Activated CD8-positive, alpha-beta memory T cell treated with anti-CD3 and anti-CD28 coated beads for 1 hour (primary cell): ENCODE measurements around the gene LRRC28.

ENCODE experiments used
- DNase-seq, 2 donors: peaks; one replicate each; pipeline ENCODE4 v3.0.0-alpha.2; 2020; ENCODE audit warnings: low read depth in 1 of 2; ENCODE audit errors: extremely low read depth in 1 of 2

LRRC28 gene

DNA sequence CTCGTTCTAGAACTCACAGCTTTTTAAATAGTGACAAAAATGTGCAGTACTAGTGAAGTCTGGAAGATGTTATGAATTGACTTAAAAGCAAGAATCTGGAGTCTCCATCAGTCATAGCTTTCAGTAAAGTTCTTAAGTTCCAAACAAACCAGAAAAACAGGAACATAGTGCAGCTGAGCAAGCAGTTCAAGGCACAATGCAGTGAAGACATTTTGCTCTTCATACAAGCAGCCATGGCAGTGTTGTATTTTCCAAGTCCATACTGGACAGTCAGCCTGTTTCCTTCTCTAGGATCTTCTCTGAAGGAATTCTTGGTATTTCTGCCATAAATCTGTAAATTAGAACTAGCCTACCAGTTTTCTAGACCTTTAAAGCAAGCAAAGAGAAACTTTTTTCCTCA lies 90.5 kb downstream of the LRRC28 start:
- no peak for DNase-seq

DNA sequence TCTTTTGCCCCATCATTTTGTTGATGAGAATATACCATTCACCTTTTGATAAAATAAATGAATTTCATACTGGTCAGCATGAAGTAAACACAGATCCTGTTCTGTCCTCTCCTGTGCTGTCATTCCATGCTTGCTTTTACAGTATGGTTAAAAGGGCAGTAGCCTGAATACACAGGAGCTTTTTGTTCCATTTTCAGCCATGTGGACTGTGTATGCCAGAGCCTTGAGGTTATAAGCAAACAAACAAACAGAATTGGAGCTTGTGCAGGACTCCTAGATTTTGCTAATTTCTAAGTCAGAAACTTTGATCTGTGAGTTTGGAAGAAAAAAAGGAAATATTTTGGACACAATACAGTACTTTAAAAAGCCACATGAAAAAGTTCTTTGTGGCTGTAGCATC lies 91.9 kb downstream of the LRRC28 start:
- no peak for DNase-seq

DNA sequence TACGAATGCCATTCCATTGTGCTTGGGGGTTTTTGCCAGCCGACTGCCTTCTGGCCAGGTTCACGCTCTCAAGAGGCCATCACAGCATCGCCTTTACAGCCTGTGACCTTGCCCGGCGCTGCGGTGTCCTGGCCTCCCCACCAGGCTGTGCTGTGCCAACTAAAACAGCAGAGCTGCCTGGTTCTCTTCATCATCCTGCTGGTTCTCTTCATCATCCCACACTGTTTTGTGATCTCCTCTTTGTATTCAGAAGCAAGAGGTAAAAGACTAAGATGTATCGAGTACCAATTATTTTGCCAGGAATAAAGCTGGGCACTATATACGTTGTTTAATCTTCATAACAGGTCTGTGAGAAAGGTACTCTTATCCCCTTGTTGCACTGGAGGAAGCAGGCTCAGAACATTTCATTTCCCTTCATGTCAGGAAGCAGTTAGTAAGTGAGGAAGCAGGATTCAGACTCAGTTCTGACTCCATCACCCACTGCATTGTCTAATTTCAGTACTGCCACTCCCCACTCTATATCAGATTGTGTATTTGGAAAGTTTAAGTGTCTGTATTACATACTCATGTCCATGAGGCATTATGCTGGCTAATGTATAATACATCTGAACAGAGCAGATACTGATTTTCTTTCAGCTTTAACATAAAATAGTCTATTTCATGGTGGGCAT lies 92.7 kb downstream of the LRRC28 start:
- peak in 1 of 2 donors; percentile 25 for DNase-seq

DNA sequence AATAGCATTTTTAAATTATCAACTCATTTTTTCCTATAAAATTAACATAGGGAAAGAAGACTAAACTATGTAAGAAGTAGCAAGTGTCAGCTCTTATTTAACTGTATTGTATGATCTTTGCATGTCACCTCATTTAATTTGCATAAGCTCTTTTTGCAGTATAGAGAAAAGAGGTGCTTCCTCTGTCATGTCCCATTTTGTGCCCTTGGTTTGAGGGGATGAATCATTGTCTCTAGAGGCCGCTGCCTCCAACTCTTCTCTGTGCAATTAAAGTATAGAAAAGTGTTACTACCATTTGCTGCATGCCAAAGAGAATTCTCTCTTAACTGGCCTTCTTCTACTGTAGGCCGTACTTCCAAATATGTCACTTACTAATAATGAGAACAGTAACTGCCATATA lies 93.4 kb downstream of the LRRC28 start:
- no peak for DNase-seq

DNA sequence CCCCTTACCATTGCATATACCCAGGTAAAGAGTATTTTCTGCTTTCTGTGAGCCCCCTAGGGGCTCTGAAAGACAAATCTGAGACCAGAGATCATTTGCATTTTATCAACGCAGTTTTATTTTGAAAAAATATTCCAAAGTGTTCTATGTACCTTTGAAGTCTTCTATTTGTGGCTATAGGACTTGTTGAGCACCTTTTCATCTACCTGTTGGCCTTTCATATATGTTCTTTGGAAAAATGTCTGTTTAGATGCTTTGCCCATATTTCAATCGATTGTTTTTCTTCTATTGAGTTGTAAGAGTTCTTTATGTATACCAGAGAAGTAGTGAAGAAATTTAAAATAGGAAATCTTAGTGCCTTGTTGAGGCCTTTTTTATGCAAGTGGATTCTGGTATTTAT lies 94.0 kb downstream of the LRRC28 start:
- DNase-seq: no peak

DNA sequence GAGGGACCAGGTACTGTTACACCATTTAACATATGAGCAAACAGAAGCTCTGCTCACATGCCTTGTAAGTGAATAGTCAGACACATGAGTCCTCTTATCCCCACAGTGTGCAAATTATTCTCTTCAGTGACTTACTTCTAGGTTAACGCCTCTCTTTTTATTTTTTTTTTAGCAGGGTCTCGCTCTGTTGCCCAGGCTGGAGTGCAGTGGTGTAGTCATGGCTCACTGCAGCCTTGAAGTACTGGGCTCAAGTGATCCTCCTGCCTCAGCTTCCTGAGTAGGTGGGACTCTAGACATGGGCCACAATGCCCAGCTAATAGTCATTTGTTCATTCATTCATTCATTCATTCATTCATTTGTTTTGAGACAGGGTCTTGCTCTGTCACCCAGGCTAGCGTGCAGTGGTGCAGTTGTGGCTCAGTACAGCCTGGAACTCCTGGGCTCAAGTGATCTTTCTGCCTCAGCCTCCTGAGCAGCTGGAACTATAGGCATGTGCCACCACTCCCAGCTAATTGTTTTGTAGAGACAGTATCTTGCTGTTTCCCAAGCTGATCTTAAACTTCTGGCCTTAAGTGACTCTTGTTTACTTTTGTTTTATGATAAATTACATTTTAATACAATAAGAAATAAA lies 94.7 kb downstream of the LRRC28 start:
- no peak for DNase-seq

DNA sequence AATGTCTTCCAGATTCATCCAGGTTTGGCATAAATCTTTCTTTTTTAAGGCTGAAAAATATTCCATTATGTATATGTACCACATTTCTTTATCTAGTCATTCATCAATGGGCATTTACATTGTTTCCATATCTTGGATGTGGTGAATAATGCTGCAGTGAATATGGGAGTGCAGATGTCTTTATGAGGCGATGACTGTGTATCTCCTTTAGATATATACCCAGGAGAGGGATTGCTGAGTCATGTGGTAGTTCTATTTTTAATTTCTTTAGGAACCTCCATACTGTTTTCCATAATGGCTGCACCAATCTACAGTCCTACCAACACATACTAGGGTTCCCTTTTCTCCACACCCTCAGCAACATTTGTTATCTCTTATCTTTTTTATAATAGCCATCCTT lies 96.3 kb downstream of the LRRC28 start:
- DNase-seq: no peak

DNA sequence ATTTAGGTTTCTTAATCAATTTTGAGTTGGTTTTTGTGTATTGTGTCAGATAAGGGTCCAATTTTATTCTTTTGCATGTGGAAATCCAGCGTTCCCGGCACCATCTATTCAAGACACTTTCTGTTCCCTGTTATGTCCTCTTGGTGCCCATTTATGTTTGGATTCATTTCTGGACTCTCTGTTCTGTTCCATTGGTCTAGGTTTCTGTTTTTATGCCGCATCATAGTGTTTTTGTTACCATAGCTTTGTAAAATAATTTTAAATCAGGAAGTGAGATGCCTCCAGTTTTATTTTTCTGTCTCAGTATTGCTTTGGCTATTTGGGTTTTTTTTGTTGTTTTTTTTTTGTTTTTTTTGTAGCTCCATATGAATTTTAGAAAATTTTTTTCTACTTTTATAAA lies 97.1 kb downstream of the LRRC28 start:
- no peak for DNase-seq

DNA sequence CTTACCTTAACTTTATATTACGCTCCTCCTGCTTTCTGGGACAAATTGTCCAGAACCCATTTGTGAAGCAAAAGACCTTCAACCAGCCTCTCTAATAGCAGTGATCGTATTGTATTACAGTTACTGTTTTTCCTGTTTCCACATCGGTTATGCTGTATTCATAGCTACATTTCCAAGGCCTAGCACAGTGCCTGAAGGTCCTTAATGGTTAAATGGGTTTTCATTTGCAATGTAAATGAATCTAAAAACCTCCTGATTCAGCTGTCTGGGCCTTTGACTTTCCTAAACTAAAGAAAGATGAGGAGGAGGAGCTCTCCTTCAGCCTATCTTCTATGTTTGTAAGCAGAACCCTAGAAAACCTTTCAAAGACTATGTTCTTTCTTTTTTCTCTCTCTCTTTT lies 99.1 kb downstream of the LRRC28 start:
- no peak for DNase-seq

DNA sequence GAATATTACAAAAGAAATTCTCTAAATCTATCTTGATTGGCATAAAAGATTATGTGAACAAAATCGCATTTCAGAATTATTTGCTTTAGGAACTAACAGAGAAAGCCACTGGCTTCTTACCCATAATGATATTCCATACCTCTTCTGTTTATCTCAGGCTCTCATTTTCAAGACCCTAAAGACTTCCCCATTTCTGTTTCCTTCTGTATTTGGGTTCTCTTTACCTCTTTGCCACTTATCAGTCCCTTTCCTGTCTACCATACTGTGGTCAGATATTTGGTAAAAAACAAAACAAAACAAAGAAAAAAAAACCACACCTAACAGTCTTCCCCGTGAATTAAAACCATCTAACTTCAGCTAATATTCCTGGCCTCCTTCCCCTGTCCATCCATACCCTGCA lies 108.5 kb downstream of the LRRC28 start:
- no peak for DNase-seq

DNA sequence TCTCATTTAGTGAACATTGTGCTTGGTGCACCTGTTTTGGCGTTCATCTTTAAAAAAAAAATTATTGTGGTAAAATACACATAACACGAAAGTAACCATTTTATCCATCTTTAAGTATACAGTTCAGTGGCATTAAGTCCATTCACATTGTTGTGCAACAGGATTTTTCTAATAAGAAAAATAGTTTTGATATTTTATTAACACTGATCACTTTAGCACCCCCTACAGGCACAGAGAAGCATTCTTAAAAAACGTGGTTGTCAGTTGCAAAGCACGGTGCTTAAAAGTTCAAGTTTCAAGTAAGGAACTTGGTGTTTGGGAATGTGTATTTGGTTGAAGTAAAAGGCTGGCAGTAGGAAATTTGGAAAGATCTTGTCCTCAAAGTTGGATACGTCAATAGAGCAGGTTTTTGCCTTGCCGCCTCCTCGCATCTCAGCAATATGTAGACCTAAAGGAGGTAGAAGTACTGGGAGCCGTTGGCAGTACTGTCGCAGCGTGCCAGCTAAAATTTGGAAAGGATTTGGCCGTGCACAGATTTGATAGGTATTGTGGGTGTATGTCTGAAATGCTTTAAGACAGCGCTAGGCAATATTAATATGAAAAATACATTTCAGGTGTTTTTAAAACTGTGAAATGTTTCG lies 110.4 kb downstream of the LRRC28 start:
- no peak for DNase-seq

DNA sequence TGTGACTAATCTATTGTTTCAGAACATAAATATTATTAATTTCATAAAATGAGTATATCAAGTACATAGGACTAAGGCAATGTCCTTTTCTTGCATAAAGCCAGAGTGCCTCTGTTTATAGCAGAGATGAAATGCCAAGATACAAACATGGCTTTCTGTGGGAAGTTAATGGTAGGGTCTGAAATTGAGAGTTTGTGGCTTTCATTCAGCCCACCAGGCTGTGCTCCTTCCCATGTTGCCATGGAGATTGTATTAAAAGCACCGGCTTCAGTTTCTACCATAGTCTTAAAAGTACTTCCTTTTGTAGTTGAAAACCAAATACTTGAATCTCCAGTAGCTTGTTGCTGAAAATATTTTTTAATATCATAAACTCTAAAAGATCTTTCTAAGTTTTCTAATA lies 114.0 kb downstream of the LRRC28 start:
- DNase-seq: no peak

DNA sequence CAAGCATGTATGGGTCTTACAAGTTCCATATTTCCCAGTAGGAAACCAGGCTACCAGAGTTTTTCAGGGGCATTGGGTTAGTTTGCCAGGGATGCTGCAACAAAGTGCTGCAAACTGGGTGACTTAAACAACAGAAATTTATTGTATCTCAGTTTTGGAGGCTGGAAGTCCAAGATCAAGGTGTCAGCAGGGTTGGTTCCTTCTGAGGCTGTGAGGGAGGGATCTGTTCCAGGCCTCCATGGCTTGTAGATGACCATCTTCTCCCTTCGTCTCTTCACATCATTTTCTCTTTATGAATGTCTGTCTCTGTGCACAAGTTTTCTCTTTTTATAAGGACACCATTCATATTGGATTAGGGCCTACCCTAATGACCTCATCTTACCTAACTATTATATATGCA lies 114.7 kb downstream of the LRRC28 start:
- DNase-seq: no peak

DNA sequence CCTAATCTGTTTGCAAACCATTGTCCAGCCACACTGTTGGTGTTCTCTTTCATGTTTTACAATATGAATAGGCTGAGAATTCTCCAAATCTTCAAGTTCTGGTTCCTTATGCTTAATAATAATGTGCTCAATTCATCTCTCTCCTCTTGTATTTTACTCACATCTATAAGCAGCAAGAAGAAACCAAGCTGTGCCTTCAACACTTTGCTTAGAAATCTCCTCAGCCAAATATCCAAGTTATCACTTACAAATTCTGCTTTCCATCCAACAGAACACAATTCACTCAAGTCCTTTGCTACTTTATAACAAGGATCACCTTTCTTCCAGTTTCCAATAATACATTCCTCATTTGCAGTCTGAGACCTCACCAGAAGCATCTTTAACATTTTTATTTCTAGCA lies 117.5 kb downstream of the LRRC28 start:
- DNase-seq: no peak

DNA sequence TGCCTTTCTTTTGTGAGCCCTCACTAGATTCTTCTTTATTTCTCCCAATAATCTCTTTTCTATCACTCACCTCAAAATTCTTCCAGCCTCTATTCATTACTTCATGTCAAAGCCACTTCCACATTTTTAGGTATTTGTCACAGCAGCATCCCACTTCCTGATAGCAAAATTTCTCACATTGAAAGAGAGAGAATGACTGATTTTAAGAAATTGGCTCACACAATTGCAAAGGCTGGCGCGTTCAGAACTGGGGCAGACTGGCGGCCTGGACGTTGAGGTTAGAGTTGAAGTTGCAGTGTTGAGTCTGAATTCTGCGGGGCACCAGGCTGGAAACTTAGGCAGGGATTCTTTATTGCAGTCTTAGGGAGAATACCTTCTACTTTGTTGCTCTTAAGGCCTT lies 117.9 kb downstream of the LRRC28 start:
- no peak for DNase-seq

DNA sequence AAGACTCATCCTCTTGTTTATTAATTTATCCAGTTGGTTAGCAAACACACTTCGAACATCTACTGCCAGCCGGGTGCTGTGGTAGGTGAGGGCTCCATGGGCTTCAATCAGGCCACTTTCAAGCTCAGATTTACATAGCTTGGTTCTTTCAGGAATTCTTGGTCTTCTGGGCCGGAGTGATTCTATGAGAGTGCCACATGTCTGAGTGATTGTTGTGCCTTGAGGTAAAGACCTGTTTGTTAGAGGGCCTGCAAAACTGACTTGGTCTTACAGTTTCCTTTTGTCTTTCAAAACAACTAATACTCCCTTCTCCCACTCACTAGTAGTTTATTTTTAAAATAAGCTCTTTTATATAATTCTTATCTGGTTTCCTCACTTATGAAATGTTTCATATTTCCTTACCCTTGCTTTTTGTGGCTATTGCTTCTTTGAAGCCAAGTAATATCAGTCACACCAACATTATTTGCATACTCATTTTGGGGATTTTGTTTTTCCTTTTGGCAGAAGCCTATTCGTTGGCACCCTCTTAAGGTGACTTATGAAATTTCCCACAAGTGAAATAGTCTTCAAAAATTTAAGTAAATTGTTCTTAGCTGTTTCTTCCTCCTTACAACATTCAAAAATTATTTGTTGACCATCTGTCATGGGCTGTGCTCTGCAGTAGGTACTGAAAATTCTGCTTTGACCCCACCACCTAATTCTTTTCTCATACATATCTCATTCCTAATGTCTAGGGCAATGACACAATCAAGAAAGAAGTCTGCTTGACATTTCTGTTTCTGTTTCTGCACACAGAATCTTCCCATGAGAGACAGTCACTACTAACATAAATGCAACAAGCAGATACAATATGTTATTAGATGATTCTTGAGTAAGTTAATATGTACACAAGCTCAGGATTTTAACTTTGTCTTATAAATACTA lies 120.2 kb downstream of the LRRC28 start:
- DNase-seq: no peak

DNA sequence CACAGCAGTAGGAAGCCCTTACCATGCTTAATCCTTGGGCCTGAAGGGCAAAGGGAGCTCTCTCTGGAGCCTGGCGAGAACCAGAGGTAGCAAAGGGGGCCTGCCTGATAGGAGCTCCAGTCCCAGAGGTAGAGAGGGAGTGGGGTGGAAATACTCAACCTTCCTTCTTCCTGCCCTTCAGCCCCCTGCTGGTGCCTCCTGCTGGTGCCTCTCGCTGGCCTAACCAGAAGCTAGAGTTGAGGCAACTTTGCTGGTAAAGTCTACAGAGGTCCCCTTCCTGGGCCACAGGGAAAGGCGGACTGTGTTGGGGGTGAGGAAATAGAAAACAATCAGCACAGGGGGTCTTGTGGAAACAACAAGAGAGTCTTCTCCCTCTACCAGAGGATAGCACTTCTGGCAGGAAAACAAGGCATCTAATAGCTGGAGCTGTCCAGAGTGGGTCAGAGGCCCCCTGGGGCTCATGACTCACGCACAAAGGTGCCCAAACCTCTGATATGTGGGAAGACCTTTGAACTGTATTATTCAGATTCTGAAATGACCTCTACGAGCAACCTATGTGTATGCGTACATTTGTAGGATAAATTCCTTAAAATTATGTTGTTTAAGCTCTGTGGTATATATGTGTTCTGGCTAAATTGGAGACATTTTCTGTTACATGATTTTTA lies 133.9 kb downstream of the LRRC28 start:
- no peak for DNase-seq

DNA sequence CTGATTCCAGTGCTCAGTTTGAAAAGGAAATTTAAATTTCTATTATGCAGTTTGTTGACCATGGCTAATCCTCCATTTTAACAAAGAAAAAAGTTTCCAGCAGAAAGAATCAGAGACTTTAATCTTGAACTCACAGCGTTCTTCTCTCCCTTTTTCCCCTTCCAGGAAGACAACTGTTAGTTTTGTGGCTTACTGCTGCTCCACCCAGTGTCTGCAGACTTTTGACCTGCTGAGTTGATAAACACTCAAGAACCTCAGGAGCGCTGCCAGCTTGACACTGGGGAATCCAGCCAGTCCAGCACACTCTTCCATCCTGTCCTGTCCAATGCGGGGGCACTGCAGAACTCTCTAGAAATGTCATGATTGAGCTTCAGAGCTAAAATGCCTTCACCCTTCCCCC lies 134.6 kb downstream of the LRRC28 start:
- DNase-seq: no peak

DNA sequence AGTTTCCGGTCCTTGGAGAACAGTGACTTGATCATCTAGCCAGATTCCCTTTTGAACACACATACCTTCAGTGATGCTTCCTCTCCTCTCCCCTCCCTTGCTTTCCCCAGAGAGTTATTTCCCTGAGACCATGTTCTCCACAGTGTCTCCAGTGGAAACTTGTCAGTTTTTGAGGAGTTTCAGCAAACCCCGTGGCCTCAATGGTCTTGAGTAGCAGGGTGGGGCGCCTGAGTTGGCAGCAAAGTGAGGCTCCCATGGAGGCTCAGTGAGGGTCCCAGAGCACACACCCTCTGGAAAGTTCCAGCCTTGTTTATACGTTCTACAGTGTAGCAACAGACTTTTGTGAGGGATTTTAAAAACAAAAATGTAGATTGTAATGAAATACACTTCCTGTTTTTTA lies 135.1 kb downstream of the LRRC28 start:
- no peak for DNase-seq

DNA sequence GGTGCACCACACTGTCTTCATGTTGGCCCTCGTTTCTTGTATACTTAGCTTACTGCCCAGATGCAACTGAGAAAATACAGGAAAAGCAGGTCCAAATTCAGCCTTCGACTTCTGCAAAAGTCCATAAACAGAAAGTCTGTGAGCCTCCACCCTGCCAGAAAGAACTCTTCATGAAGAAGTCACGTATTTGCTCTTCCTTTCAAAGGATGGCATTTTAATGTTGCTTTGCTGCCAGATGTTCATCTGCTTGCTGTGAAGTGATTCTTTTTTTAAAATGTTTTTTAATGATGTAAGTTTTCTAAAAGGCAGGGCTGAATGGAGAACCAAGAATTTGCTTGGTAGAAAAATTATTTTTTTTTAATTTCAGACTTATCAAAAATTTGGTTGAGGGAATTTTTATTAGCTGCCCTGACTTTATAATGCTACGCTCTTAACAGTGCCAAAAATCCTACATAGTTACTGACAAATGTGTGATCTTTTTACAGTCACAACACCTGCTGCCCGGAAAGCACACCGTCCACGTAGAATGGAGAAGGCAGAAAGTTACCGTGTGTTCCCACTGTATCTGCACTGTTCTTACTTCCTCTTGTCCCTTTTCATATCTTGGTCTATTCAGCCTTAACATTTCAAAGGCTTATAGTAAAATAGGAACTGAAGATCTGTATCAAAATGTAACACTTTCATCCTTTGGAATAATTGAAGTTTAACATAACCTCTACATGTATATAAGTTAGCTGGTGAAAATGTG lies 136.3 kb downstream of the LRRC28 start:
- no peak for DNase-seq
